Measurements from ENCODE around the gene GPLD1. TPM values are rescaled to one million over a fixed set of nuclear protein-coding genes. Genes with fewer than 3 reads are reported as not detected.

GPLD1 gene
- total RNA-seq, 1 donor from 2014 or later: 1.8 TPM

- Histone ChIP-seq H3K27me3 (ENCODE audit: control insufficient read depth, insufficient read depth, low read length) (no peaks in the 10 kb centered on the region), H3K4me3 (ENCODE audit: low read depth, low read length) (no peak overlapping the region), H3K36me3 (ENCODE audit: control insufficient read depth, insufficient read depth, low read length) (no peaks in the 10 kb centered on the region)
- no peak for TF ChIP-seq CTCF (IDR thresholded peaks at IDR 0.05; ENCODE audit: insufficient read depth, low read length, poor library complexity, severe bottlenecking)
- no peak for DNase-seq (ENCODE audit: low read depth)
Observed at GRCh38 chr6:24378473-24379097, 110.8 kb downstream of the GPLD1 start.

Other genes with a start within 250 kb of the GPLD1 start
- 37.1 and 43.9 TPM in 2 replicates for gene DCDC2, start 131.5 kb downstream of the GPLD1 start, total RNA-seq
- 26.1 and 42.3 TPM in 2 replicates for gene MRS2, start 86.6 kb downstream of the GPLD1 start, total RNA-seq
- 7.7 and 8.4 TPM in 2 replicates for gene ALDH5A1, start 5.4 kb upstream of the GPLD1 start, total RNA-seq
- gene KIAA0319, start 156.6 kb upstream of the GPLD1 start, total RNA-seq: 0.07 TPM in 1 of 2 replicates, not detected in the other
- 26.6 and 27.5 TPM in 2 replicates for gene TDP2, start 177.3 kb upstream of the GPLD1 start, total RNA-seq
- 8.2 and 9.1 TPM in 2 replicates for gene ACOT13, start 177.5 kb upstream of the GPLD1 start, total RNA-seq
- 126 and 137 TPM in 2 replicates for gene C6orf62, start 229.6 kb upstream of the GPLD1 start, total RNA-seq

Data from kidney epithelial cell (primary cell).